ENCODE results near the gene PRKAB1.
"Not testable (repeated sequence)": the region's sequence is repeated elsewhere in the genome, so short reads cannot be mapped to it uniquely, and the experiment has no call there.

Gene PRKAB1, protein sequence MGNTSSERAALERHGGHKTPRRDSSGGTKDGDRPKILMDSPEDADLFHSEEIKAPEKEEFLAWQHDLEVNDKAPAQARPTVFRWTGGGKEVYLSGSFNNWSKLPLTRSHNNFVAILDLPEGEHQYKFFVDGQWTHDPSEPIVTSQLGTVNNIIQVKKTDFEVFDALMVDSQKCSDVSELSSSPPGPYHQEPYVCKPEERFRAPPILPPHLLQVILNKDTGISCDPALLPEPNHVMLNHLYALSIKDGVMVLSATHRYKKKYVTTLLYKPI

GRCh38 chr12:119667577-119668323, at the start of gene PRKAB1:
TSS of gene PRKAB1 (plus strand) at chr12:119668133. CDS start at chr12:119668245, 112 bp downstream.
- peak; percentile 87 to 90 (median 90) for DNase-seq (ENCODE audit: low read depth in 3 of 3)

GRCh38 chr12:119618328-119618896, 49.5 kb upstream of the PRKAB1 start:
- not testable (repeated sequence) for DNase-seq (ENCODE audit: low read depth in 3 of 3)

DNA sequence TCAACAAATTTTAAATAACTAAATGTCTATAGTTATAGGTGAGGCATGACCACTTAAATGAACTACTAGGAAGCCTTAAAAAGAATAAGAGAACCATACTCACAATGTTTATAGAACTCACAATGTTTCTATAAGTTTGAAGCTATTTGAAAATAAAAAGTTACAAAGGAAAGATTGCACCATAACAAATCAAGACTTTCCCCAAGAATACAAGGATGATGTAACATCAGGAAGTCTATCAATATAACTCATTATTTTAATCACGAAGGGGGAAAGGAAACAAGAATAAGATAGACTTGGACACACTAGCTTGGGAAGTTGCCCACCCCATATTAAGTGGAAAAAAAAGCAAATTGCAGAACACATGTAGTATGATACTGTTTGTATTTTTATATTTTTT, 47.4 kb upstream of the PRKAB1 start:
- DNase-seq (ENCODE audit: low read depth in 3 of 3), result no peak

DNA sequence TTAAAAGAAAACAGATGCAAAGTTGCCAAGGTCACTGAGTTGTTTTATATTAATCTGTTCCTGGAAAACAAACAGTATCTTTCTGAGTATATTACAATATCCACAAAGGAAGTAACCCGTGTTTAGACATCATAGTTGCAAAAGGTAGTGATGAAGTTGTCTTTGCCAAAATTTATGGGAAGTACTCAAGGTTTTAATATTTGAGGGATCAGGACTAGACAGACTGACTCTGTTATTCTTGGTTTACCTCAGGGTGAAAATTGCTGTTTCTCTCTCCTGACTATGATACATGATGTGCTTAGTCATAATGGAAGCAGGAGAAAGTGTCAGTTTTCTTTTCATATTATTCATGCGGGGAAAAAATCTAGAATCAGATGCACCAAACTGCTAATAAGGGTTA, 46.1 kb upstream of the PRKAB1 start:
- DNase-seq (ENCODE audit: low read depth in 3 of 3), result no peak

DNA sequence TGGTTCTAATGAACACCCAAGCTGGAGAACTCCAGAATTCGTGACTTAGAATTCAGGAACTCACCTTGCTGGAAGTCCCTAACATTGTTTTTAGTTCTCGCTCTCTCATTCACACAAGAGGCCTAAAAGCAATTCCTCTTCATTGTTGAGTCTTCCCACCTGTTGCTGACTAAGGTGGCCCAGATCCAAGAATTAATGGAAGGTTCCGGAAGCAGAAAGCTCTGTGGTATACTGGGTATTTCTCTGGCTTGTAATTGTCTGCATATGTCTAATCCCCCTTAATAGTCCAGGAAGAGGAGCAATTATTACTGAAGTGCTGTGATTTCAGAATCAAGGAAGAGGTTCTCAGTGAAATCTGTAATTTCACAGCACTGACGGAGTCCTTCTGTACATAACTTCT, 43.0 kb upstream of the PRKAB1 start:
- no peak for DNase-seq (ENCODE audit: low read depth in 3 of 3)

- no peak for DNase-seq (ENCODE audit: low read depth in 3 of 3)
Observed at GRCh38 chr12:119627019-119627643, 40.8 kb upstream of the PRKAB1 start.

DNA sequence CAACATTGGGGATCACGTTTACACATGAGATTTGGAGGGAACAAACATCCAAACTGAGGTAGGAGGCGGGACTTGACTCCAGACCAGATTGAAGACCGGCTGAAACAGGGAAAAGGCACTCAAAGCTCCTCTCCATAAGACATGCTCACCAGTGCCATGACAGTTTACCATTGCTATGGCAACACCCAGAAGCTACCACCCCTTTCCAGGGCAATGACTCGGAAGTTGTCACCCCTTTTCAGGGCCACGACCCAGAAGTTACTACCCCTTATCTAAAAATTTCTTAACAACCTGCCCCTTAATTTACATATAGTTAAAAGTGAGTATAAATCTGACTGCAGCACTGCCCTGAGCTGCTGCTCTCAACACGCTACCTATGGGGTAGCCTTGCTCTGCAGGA, 40.2 kb upstream of the PRKAB1 start:
- DNase-seq (ENCODE audit: low read depth in 3 of 3), result no peak

DNA sequence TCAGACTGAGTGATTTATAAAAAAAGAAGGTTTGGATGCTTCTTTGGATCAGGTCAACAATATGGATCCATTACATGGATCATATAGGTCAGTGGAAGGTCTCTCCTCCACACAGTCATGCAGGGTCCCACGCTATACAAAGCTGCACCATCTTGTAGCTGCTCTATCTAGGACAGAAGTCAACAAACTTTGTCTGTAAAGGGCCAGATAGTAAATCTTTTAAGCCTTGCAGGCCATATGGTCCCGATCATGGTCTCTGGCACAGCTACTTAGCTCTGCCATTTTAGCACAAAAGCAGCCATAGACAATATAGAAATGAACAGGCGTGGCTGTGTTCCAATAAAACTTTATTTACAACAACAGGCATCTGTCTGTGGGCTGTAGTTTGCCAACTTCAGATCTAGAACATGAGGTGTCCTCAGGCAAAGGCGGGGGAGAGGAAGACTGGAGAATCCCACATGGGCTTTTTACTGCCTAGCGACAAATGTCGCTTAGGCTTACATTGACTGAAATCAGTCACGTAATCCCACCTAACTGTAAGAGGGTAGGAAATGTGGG, 37.6 kb upstream of the PRKAB1 start:
- no peak for DNase-seq (ENCODE audit: low read depth in 3 of 3)

GRCh38 chr12:119630962-119631550, 36.9 kb upstream of the PRKAB1 start:
- no peak for DNase-seq (ENCODE audit: low read depth in 3 of 3)

- DNase-seq (ENCODE audit: low read depth in 3 of 3), result no peak
Observed at GRCh38 chr12:119631930-119632678, 35.8 kb upstream of the PRKAB1 start.

DNA sequence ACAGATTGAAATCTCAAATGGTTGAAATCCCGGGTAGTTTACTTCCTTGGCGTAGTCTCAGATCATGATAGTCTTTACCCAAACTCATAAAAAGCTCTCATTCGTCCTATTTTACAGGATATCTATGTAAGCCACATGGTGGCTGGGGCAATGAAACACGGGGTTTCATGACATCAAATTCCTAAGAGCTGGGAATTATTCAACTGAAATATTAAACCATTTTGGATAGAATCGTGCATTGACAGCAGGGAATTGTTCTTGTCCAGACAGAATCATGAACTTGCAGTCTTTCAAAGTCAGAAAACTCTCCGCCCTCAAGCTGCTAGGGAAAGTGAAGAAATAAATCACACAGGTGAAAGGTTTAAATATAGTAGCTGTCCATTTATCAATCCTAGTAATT, 33.2 kb upstream of the PRKAB1 start:
- DNase-seq (ENCODE audit: low read depth in 3 of 3), result no peak

- no peak for DNase-seq (ENCODE audit: low read depth in 3 of 3)
Observed at GRCh38 chr12:119642986-119643385, 24.9 kb upstream of the PRKAB1 start.

DNA sequence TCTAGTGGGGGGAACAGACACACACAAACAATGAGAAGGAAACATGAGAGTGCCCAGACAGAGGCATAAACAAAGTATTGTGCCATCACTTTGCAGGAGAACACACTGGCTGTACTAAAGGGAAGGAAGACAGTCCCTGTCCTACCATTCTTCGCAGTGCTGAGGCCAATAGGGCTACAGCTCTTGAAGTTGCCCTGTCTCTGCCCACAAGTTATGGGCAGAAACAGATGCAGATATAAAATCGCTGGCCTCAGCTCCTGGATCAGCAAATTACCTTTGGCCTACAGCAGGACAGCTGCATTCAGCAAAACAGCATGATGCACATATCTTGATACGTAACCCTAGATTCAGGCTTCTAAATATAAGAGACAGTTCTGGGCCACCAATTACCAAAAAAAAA, 23.0 kb upstream of the PRKAB1 start:
- DNase-seq (ENCODE audit: low read depth in 3 of 3), result no peak

GRCh38 chr12:119645535-119646059, 22.3 kb upstream of the PRKAB1 start:
- DNase-seq (ENCODE audit: low read depth in 3 of 3), result no peak

DNA sequence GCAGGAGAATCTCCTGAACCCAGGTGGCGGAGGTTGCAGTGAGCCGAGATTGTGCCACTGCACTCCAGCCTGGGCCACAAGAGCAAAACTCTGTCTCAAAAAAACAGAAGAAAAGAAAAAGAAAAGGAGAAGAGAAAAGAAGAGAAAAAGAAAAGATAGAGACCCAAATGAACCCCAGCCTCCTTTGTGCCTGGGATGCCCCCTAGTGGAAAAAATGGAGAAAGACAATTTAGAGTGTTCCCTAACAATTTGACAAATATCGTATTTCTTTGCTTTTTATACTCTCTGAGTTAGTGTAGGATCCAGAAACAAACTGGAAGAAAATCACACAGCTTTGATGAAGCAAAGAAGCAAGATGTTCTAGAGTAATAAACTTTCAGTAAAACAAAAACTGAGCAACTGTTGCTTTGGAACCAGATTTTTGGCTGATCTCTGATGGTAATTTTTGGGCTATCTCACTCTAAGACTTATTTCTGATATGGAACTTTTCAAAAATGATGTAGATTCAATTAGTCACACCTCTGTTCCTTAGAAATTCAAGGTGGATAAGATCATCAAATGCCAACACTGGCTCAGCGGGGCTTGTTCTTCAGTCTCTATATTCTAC, 18.6 kb upstream of the PRKAB1 start:
- no peak for DNase-seq (ENCODE audit: low read depth in 3 of 3)

GRCh38 chr12:119652665-119653064, 15.3 kb upstream of the PRKAB1 start:
- DNase-seq (ENCODE audit: low read depth in 3 of 3), result no peak

DNA sequence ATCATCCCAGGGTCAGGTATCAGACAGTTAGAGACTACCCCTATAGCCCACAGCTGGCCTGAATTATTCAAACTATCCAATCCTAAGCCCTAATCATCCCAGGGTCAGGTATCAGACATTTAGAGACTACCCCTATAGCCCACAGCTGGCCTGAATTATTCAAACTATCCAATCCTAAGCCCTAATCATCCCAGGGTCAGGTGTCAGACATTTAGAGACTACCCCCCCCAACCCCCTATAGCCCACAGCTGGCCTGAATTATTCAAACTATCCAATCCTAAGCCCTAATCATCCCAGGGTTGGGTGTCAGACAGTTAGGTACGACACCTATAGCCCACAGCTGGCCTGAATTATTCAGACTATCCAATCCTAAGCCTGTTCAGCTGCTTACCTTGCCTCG, 10.9 kb upstream of the PRKAB1 start:
- not testable (repeated sequence) for DNase-seq (ENCODE audit: low read depth in 3 of 3)

DNA sequence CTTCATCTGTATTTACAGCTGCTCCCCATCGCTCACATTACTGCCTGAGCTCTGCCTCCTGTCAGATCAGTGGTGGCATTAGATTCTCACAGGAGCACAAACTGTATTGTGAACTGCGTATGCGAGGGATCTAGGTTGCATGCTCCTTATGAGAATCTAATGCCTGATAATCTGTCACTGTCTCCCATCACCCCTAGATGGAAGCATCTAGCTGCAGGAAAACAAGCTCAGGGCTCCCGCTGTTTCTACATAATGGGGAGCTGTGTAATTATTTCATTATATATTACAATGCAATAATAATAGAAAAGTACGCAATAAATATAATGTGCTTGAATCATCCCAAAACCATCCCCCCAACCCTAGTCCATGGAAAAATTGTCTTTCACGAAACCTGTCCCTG, 9.8 kb upstream of the PRKAB1 start:
- not testable (repeated sequence) for DNase-seq (ENCODE audit: low read depth in 3 of 3)

GRCh38 chr12:119659289-119659897, 8.5 kb upstream of the PRKAB1 start:
- DNase-seq (ENCODE audit: low read depth in 3 of 3), result peak in 1 of 3 experiments; percentile 15

- DNase-seq (ENCODE audit: low read depth in 3 of 3), result no peak
Observed at GRCh38 chr12:119660076-119660475, 7.9 kb upstream of the PRKAB1 start.

Measured in stimulated activated CD4-positive, alpha-beta T cell treated with anti-CD3 and anti-CD28 coated beads, TNF-alpha, amount 100 ng/mL, for 4 hours (primary cell).